ENCODE results near the gene IQCB1. TPM values are rescaled to one million over a fixed set of nuclear protein-coding genes. Genes with fewer than 3 reads are reported as not detected.
"Not testable (repeated sequence)": the region's sequence is repeated elsewhere in the genome, so short reads cannot be mapped to it uniquely, and the experiment has no call there.

Gene IQCB1
- total and polyA plus RNA-seq, 4 experiments from 2014 or later: 18.7 to 38.2 (median 30.1) TPM

DNA sequence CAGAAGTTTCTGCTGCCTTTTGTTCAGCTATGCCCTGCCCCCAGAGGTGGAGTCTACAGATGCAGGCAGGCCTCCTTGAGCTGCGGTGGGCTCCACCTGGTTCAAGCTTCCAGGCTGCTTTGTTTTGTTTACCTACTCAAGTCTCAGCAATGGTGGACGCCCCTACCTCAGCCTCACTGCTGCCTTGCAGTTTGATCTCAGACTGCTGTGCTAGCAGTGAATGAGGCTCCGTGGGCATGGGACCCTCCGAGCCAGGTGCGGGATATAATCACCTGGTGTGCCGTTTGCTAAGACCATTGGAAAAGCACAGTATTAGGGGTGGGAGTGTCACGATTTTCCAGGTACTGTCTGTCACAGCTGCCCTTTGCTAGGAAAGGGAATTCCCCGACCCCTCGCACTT, 28.4 kb upstream of the IQCB1 start:
- H3K36me3 Mint-ChIP-seq: peaks cover 7 to 48% of the 10 kb centered on the region in 2 donors
- H3K27ac Mint-ChIP-seq; H3K9me3 ChIP-seq (ENCODE audit: control insufficient read depth in 1 of 2, low read length in 2 of 2): not testable (repeated sequence)

DNA sequence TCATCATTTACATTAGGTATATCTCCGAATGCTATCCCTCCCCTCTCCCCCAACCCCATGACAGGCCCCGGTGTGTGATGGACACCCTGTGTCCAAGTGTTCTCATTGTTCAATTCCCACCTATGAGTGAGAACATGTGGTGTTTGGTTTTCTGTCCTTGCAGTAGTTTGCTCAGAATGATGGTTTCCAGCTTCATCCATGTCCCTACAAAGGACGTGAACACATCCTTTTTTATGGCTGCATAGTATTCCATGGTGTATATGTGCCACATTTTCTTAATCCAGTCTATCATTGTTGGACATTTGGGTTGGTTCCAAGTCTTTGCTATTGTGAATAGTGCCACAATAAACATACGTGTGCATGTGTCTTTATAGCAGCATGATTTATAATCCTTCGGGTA, 22.9 kb upstream of the IQCB1 start:
- H3K4me3 ChIP-seq (ENCODE audit: low read length in 2 of 2); H3K27ac ChIP-seq (ENCODE audit: low read depth, low read length); H3K9me3 Mint-ChIP-seq; H3K27ac Mint-ChIP-seq; H3K4me1 Mint-ChIP-seq; DNase-seq; CTCF ChIA-PET (ENCODE audit: partially characterized antibody); H3K4me3 Mint-ChIP-seq; intact Hi-C loops (cut with micrococcal nuclease); POLR2A ChIA-PET (ENCODE audit: partially characterized antibody); H3K9me3 ChIP-seq (ENCODE audit: control insufficient read depth in 1 of 2, low read length in 2 of 2); H3K36me3 ChIP-seq (ENCODE audit: insufficient read depth, low read length); H3K4me1 ChIP-seq (ENCODE audit: insufficient read depth, low read length); H3K27me3 ChIP-seq (ENCODE audit: insufficient read depth, low read length); H3K27me3 Mint-ChIP-seq: not testable (repeated sequence)
- H3K36me3 Mint-ChIP-seq: peaks cover 23 to 42% of the 10 kb centered on the region in 2 donors

More for the DNA sequence above, 28.4 kb upstream of the IQCB1 start:
- H3K36me3 ChIP-seq (ENCODE audit: insufficient read depth, low read length); H3K9me3 Mint-ChIP-seq; DNase-seq; H3K4me3 ChIP-seq (ENCODE audit: low read length in 2 of 2); intact Hi-C loops (cut with micrococcal nuclease); H3K4me1 ChIP-seq (ENCODE audit: insufficient read depth, low read length); H3K4me3 Mint-ChIP-seq; H3K27ac ChIP-seq (ENCODE audit: low read depth, low read length); H3K27me3 ChIP-seq (ENCODE audit: insufficient read depth, low read length); CTCF ChIA-PET (ENCODE audit: partially characterized antibody); H3K4me1 Mint-ChIP-seq; H3K27me3 Mint-ChIP-seq; POLR2A ChIA-PET (ENCODE audit: partially characterized antibody): not testable (repeated sequence)

DNA sequence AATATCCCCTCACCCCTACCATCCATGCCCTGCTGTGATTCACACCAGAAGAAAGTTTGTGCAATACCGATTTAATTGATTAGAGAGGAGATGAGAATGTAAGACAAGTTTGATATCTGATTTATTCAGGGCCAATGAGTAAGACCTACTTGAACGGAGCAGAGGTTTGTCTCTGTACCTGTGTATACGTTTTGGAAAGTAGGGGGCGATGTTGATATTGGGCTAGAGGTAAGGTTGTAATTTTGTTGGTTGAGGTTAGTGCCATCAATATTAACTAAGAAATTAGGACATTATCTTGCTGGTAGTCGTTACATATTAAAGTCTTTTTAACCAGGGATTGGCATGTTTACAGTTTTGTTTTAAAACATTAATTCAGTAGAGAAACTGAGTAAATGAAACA, 20.7 kb upstream of the IQCB1 start:
- CTCF ChIA-PET (ENCODE audit: partially characterized antibody): no interaction called here
- POLR2A ChIA-PET (ENCODE audit: partially characterized antibody): no interaction called here
- intact Hi-C loops (cut with micrococcal nuclease): no loop called here
- Histone ChIP-seq H3K9me3 (ENCODE audit: control insufficient read depth in 1 of 2, low read length in 2 of 2) (no peaks in the 10 kb centered on the region), H3K27me3 (ENCODE audit: insufficient read depth, low read length) (no peaks in the 10 kb centered on the region), H3K36me3 (ENCODE audit: insufficient read depth, low read length) (no peaks in the 10 kb centered on the region), H3K4me3 (ENCODE audit: low read length in 2 of 2) (no peak overlapping the region), H3K4me1 (ENCODE audit: insufficient read depth, low read length) (no peaks in the 10 kb centered on the region), H3K27ac (ENCODE audit: low read depth, low read length) (no peak overlapping the region)
- peaks cover 21 to 24% of the 10 kb centered on the region in 2 donors for H3K36me3 Mint-ChIP-seq
- peaks cover 0 to 4% (median 0%) of the 10 kb centered on the region in 8 donors for H3K9me3 Mint-ChIP-seq
- no peaks in the 10 kb centered on the region for H3K4me1 Mint-ChIP-seq
- peak in 1 of 5 donors; percentile 7 for DNase-seq
- no peak overlapping the region for H3K4me3 Mint-ChIP-seq
- H3K27me3 Mint-ChIP-seq: no peaks in the 10 kb centered on the region
- H3K27ac Mint-ChIP-seq: no peak overlapping the region

DNA sequence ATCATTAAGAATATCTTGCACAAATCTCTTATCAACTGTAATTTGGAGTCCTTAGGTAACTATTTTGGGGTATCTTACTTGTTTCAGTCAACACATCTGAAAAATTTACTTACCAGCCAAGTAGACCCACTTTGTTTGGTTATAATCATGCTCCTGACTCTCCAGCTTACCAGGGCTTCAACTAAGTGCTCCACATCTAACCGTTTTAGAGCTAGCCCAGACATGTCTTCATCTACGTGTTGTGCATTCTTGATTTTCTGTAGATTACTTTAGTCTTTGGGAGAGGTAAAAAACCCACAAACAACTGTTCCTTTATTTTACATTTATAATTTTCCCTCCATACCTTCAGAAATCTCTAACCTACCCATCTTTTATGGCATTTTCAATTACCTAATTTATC, 17.4 kb upstream of the IQCB1 start:
- ChIA-PET CTCF (ENCODE audit: partially characterized antibody) (no interaction called here), POLR2A (ENCODE audit: partially characterized antibody) (no interaction called here)
- Mint-ChIP-seq H3K4me3 (no peak overlapping the region), H3K27me3 (no peaks in the 10 kb centered on the region), H3K4me1 (no peaks in the 10 kb centered on the region), H3K9me3 (no peaks in the 10 kb centered on the region), H3K36me3 (peaks cover 5 to 10% of the 10 kb centered on the region in 2 donors), H3K27ac (no peak overlapping the region)
- no peaks in the 10 kb centered on the region for H3K36me3 ChIP-seq (ENCODE audit: insufficient read depth, low read length)
- no peaks in the 10 kb centered on the region for H3K9me3 ChIP-seq (ENCODE audit: control insufficient read depth in 1 of 2, low read length in 2 of 2)
- no peak overlapping the region for H3K27ac ChIP-seq (ENCODE audit: low read depth, low read length)
- H3K27me3 ChIP-seq (ENCODE audit: insufficient read depth, low read length): no peaks in the 10 kb centered on the region
- H3K4me3 ChIP-seq (ENCODE audit: low read length in 2 of 2): no peak overlapping the region
- no peak for DNase-seq
- H3K4me1 ChIP-seq (ENCODE audit: insufficient read depth, low read length): no peaks in the 10 kb centered on the region
- intact Hi-C loops (cut with micrococcal nuclease): no loop called here

DNA sequence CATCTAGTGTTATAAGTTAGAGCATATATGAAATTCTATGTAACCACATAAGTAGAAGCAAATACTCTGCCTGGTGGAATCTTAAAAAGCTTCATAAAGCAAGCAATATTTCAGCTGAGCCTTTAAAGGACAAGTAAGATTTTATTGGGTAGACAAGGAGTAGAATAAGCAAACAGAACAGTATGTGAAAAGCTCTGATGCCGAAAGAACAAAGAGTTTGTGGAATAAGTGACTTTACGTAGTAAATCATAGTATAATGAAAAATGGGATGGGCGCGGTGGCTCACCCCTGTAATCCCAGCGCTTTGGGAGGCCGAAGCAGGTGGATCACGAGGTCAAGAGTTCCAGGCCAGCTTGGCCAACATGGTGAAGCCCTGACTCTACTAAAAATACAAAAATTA, 10.0 kb upstream of the IQCB1 start:
- POLR2A ChIA-PET (ENCODE audit: partially characterized antibody): no interaction called here
- H3K27me3 Mint-ChIP-seq: no peaks in the 10 kb centered on the region

DNA sequence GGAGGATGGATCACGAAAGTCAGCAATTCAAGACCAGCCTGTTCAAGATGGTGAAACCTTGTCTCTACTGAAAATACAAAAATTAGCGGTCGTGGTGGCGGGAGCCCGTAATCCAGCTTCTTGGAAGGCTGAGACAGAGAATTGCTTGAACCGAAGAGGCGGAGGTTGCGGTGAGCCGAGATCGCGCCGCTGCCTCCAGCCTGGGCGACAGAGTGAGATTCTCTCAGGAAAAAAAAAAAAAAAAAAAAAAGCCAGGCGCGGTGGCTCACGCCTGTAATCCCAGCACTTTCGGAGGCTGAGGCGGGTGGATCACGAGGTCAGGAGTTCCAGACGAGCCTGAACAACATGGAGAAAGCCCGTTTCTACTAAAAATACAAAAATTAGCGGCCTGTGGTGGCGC, 5.1 kb upstream of the IQCB1 start:
- peaks cover 11 to 18% (median 14%) of the 10 kb centered on the region in 4 donors for H3K4me1 Mint-ChIP-seq
- ChIA-PET CTCF (ENCODE audit: partially characterized antibody) (no interaction called here), POLR2A (ENCODE audit: partially characterized antibody) (no interaction called here)
- Histone ChIP-seq H3K27me3 (ENCODE audit: insufficient read depth, low read length) (no peaks in the 10 kb centered on the region), H3K27ac (ENCODE audit: low read depth, low read length) (no peak overlapping the region), H3K9me3 (ENCODE audit: control insufficient read depth in 1 of 2, low read length in 2 of 2) (no peaks in the 10 kb centered on the region), H3K4me1 (ENCODE audit: insufficient read depth, low read length) (peaks cover 12% of the 10 kb centered on the region), H3K4me3 (ENCODE audit: low read length in 2 of 2) (no peak overlapping the region), H3K36me3 (ENCODE audit: insufficient read depth, low read length) (no peaks in the 10 kb centered on the region)
- H3K27me3 Mint-ChIP-seq: no peaks in the 10 kb centered on the region
- no peak overlapping the region for H3K27ac Mint-ChIP-seq
- H3K4me3 Mint-ChIP-seq: no peak overlapping the region
- H3K36me3 Mint-ChIP-seq: peaks cover 0 to 3% of the 10 kb centered on the region in 2 donors
- intact Hi-C loops (cut with micrococcal nuclease): loop anchor here (10.0 kb wide), 4 partner anchors 545 to 1745 kb away; partner anchors contain the start of genes FAM162A, GSK3B, HSPBAP1 and KPNA1
- no peak for DNase-seq
- no peaks in the 10 kb centered on the region for H3K9me3 Mint-ChIP-seq

More for the DNA sequence above, 10.0 kb upstream of the IQCB1 start:
- intact Hi-C loops (cut with micrococcal nuclease): no loop called here
- H3K4me1 ChIP-seq (ENCODE audit: insufficient read depth, low read length): no peaks in the 10 kb centered on the region
- no peak for DNase-seq
- Mint-ChIP-seq H3K9me3 (no peaks in the 10 kb centered on the region), H3K4me1 (peaks cover 0 to 2% (median 0%) of the 10 kb centered on the region in 4 donors), H3K36me3 (peaks cover 0 to 5% of the 10 kb centered on the region in 2 donors), H3K27ac (no peak overlapping the region), H3K4me3 (no peak overlapping the region)
- H3K27me3 ChIP-seq (ENCODE audit: insufficient read depth, low read length): no peaks in the 10 kb centered on the region
- H3K36me3 ChIP-seq (ENCODE audit: insufficient read depth, low read length): no peaks in the 10 kb centered on the region
- H3K9me3 ChIP-seq (ENCODE audit: control insufficient read depth in 1 of 2, low read length in 2 of 2): no peaks in the 10 kb centered on the region
- CTCF ChIA-PET (ENCODE audit: partially characterized antibody): no interaction called here
- H3K27ac ChIP-seq (ENCODE audit: low read depth, low read length): no peak overlapping the region
- no peak overlapping the region for H3K4me3 ChIP-seq (ENCODE audit: low read length in 2 of 2)

DNA sequence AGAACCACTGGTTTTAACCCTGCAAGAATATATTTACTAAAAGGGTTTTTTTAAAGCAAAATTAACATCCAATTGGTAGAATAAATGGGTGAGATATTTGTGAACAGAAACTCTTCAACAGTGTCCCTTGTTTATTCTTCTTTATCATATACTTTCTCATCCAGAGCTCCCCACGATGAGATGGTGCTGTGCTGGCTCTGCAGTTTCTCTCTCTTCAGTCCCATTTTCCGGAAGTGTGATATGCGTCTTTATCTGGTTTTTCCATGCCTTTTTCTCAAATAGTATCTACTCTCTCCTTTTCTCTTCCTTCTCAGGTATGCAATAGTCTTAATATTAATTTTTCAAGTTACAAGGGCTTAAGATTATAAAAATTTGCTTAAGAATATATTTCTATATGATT, 1.6 kb upstream of the IQCB1 start:
- no peak overlapping the region for H3K27ac ChIP-seq (ENCODE audit: low read depth, low read length)
- H3K4me1 Mint-ChIP-seq: peaks cover 27 to 47% (median 38%) of the 10 kb centered on the region in 4 donors
- no peaks in the 10 kb centered on the region for H3K9me3 Mint-ChIP-seq

More for the DNA sequence above, 1.6 kb upstream of the IQCB1 start:
- H3K36me3 ChIP-seq (ENCODE audit: insufficient read depth, low read length): peaks cover 6% of the 10 kb centered on the region
- CTCF ChIA-PET (ENCODE audit: partially characterized antibody): no interaction called here
- intact Hi-C loops (cut with micrococcal nuclease): loop anchor here (10.0 kb wide), 4 partner anchors 548 to 1742 kb away; partner anchors contain the start of genes FAM162A, GSK3B, HSPBAP1 and KPNA1
- no peak for DNase-seq
- H3K4me3 ChIP-seq (ENCODE audit: low read length in 2 of 2): no peak overlapping the region
- no peaks in the 10 kb centered on the region for H3K9me3 ChIP-seq (ENCODE audit: control insufficient read depth in 1 of 2, low read length in 2 of 2)
- no peaks in the 10 kb centered on the region for H3K27me3 Mint-ChIP-seq
- peak overlapping the region in 2 of 7 donors; percentile 77 to 91 for H3K27ac Mint-ChIP-seq
- H3K4me3 Mint-ChIP-seq: peak overlapping the region; percentile 53 to 98 (median 94)
- peaks cover 3 to 25% of the 10 kb centered on the region in 2 donors for H3K36me3 Mint-ChIP-seq
- peaks cover 30% of the 10 kb centered on the region for H3K4me1 ChIP-seq (ENCODE audit: insufficient read depth, low read length)
- POLR2A ChIA-PET (ENCODE audit: partially characterized antibody): interaction anchor here (1.7 kb wide), 1 partner anchor 580 kb away, joined by 4 read pairs; the partner anchor contains the start of gene WDR5B
- no peaks in the 10 kb centered on the region for H3K27me3 ChIP-seq (ENCODE audit: insufficient read depth, low read length)
